HG03045 (cell line): ENCODE data around the gene POLR1G.
"Not testable (repeated sequence)": the region's sequence is repeated elsewhere in the genome, so short reads cannot be mapped to it uniquely, and the experiment has no call there.

Experiments
- ATAC-seq: cut with Tn5 transposase; IDR thresholded peaks from one replicate; pipeline ENCODE4 v1.9.1; 2021; ENCODE audit warnings: mild to moderate bottlenecking, moderate library complexity; ENCODE audit not compliant: unreplicated experiment

POLR1G gene

DNA sequence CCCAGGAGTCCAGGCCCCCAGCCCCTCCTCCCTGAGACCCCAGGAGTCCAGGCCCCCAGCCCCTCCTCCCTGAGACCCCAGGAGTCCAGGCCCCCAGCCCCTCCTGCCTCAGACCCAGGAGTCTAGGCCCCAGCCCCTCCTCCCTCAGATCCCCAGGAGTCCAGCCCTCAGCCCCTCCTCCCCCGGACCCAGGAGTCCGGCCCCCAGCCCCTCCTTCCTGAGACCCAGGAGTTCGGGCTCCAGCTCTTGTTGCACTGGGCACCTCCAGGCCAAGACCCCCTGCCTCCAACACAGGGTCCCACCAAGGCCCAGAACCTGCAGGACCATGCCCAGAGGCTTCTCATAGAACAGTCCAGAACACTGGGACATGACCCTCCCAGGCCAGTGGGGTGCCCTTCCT, 13.5 kb downstream of the POLR1G start:
- no peak for ATAC-seq

DNA sequence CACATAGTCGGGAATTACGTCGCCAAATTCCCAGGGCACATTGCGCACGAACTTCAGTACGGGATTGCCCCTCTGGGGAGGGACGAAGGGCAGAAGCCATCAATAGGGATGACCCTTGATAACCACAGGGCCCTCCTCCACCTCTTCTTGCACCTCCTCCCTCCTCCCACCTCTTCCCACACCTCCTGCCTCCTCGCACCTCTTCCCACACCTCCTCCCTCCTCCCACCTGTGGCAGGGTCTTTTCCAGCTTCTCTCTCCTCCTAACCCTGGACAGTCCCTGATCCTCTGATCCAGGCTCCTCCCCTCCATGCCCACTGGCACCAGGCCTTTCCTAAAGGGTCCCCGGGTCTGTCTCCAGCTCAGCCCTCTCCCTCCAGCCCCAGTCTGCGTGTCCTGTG, 13.9 kb downstream of the POLR1G start:
- no peak for ATAC-seq

DNA sequence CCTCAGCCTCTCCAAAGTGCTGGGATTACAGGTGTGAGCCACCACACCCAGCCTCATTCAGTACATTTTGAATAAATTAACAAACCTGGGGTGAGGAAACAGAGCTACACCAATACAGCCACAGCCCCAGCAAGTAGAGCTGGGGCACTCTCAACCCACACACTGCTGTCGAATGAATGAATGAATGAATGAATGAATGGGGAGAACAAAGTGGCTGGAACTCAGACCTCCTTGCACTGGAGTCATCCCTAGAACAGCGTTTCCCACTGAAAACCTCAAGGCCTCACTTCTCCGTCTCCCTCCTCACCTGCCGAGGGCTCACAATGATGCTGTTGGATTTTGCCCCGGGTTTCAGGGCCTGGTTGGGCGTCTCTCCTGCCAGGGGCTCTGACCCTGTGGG, 14.4 kb downstream of the POLR1G start:
- no peak for ATAC-seq

DNA sequence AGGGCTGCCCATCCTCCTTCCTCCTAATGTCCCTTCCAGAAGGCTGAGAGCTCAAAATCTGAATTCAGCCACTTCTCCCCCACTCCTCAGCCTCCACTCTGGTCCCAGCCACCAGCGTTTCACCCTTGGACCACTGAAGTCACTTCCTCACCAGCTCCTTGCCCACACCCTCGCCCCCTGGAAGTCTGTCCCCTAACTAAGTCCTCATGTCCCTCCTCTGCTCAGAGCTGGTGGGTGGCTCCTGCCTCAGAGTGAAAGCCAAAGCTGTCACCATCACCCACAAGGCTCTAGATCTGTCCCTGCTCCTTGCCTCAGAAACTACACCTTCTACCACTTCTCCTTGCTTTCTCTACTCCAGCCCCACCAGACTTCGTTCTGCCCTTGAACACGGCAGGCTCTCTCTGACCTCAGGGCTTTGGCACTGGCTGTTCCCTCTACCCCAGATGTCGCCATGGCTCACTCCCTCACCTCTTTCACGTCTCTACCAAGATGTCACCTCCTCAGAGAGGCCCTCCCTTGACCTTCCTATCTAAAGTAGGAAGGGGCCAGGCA, 15.6 kb downstream of the POLR1G start:
- no peak for ATAC-seq

DNA sequence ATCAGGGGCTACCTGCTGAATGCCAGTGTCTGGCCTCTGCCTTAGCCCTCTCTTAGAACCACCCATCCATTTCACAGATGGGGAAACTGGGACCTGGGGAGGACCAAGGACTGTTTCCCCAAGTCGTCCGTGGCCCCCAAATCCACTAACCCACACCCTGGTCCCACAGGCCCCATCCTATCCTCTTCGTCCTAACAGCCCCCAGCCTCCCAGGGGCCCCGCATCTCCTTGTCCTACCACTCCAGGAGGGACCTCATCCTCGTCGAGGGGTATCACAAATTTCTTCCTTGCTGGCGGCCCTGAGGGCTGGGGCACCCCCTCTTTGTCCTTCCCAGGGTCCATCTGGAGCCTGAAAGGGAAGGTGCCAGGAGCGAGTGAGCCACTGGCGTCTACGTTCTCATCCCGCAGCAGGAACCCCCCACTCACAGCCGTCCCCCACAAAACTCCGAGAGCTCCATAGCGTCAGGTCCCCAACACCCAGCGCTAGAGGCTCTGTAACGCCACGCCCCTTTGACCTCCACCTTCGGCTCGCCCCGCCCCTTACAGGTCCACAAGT, 16.7 kb downstream of the POLR1G start:
- no peak for ATAC-seq

DNA sequence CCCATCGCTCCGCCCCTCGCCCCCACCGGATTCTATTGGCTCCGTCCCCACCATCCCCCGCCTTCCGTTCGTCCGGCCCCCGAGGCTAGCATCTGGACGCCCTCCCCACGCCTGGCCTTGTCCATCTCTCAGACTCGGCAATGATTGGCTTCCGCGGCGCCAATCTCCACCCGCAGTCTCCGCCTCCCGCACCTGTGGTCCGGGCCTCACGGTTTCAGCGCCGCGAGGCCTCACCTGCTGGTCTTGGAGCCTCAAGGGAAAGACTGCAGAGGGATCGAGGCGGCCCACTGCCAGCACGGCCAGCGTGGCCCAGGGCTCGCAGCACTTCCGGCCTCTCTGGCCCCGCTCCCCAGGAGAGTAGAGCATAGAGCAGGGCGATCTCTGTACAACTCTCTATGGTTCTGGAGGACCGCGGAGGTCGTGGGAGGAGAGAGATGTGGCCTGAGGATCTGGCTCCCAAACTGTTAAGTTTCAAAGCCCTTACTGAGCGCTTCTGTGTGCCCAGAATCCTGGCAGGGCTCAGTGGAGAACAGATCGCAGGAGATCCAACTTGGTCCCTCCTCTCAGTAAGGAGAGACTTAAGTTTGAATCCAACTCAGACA, 17.2 kb downstream of the POLR1G start, which contains the start of gene ERCC1:
ERCC1 (minus strand) TSS at position 329 of the 602 bp plus-strand sequence. CDS start 543 bp downstream, outside the sequence.
- ATAC-seq: peak; percentile 60

DNA sequence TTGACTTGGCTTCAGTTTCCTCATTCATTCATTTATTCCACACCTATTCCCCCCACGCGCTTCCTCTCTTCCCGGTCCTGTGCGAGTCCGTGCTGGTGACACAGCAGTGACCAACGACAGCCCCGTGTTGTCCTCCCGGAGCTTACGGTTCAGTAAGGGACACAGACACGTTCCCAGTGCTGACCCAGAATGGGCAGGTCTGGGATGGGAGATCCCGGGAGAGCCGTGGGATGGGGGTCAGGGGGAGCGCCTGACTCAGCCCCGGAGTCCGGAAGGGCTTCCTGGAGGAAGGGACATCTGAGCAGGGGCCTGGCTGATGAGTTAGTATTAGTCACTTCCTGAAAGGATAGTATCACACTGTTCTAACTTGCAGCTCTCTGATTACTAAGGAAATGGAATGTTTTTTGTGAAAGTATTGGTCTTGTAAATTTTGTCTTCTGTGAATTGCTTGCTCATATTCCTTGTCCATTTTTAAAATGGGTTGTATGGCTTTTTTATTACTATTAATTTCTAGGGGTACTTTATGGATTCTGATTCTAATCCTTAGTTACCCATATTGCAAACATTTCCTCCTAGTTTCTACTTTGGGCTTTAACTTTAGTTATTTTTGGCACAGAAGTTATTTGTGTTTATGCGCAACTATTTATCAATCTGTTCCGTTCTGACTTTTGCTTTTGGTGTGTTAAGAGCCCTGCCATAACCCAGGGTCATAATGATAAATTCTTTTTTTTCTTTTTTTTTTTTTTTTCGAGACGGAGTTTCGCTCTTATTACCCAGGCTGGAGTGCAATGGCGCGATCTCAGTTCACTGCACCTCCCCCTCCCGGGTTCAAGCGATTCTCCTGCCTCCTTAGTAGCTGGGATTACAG, 18.0 kb downstream of the POLR1G start:
- ATAC-seq: no peak

DNA sequence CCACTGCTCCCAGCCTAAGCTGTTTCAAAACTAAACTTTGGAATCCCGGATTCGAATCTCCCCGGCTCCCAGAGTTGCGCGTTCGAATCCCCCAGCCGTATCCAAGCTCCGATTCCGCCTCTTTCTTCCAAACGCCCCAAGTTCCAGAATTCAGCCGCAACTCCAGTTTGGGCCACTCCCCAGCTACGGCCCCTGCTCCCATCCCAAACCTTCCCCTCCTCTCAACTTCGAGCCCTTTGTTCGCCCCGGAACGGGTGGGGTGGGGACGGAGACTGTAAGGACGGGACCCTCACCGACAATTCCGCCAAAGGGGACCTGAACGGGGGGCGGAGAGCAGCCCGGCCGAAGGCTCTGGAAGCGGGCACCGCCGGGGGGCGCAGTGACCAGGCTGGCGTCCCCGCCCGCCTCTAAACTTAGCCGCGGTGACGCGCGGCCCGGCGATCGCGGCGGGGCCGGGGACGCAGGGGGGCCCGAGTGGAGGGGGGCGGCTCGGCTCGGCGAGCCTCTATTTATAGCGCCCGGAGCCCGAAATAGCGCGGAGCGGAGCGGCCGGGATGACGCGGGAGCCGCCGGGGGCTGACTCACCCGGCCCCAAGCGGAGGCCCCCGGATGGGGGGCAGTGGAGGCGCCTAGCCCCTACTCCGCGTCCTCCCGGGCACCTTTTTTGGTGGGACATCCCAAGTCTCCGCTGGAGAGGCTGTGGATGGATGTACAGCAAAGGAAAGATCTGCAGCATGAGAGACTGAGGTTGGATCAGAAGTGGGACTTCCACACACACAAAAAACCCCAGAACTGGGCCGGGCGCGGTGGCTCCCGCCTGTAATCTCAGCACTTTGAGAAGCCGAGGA, 22.2 kb downstream of the POLR1G start:
- ATAC-seq: no peak

DNA sequence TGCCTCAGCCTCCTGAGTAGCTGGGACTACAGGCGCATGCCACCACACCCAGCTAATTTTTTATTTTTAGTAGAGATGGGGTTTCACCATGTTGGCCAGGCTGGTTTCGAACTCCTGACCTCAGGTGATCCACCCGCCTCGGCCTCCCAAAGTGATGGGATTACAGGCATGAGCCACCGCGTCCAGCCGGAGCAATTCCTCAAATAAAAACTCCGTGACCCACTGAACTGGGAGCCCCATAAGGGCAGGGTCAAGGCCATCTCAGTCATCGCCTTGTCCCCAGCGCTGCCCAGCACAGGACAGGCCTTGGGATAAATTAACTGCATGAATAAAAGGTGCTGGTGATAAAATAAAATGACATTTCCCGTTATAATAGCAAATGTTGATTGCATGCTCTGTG, 23.5 kb downstream of the POLR1G start:
- not testable (repeated sequence) for ATAC-seq

DNA sequence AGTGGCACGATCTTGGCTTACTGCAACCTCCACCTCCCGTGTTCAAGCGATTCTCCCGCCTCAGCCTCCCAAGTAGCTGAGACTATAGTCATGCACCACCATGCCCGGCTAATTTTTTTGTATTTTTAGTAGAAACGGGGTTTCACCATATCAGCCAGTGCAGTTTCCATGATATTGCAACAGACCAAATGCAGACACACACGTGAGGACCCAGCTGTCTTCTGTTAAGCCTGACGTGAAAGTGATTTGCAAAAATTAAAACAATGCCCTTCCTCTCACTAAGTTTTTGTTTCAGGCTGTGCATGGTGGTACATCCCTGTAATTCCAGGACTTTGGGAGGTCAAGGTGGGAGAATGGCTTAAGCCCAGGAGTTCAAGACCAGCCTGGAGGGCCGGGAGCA, 24.6 kb downstream of the POLR1G start:
- not testable (repeated sequence) for ATAC-seq

DNA sequence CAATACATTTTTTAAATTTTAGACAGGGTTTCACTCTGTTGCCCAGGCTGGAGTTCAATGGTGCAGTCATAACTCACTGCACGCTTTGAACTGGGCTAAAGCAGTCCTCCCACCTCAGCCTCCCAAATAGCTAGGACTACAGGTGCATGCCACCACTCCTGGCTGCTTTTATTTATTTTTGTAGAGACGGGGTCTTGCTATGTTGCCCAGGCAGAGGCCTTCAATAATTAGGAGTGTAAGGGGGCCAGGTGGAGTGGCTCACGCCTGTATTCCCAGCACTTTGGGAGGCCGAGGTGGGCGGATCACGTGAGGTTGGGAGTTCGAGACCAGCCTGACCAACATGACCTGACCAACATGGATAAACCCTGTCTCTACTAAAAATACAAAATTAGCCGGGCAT, 26.1 kb downstream of the POLR1G start:
- not testable (repeated sequence) for ATAC-seq

DNA sequence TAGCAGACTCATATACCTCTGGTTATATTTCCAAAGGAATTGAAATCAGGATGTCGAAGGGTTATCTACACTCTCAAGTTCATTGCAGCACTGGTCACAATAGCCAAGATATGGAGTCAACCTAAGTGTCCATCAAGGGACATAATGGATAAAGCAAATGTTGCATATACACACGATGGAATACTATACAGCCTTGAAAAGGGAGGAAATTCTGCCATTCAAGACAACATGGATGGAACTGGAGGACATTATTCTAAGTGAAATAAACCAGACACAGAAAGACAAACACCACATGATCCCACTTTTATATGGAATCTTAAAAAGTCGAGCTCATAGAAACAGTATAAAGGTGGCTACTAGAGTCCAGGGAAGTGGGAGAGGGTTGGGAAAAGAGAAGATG, 30.9 kb downstream of the POLR1G start:
- ATAC-seq: no peak

DNA sequence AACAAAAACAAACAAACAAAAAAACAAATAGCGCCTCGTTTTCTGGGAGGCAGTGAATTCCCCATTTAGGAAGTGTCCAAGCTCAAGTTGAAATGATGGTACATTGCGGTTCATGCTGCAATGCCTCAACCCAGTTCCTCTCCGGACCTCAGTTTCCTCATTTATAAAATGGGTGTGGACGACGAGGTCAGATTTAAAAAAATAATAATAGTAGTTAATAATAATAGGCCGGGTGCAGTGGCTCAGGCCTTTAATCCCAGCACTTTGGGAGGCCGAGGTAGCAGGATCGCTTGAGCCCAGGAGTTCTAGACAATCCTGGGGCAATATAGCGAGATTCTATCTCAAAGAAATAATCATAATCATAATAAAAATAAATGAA, 32.7 kb downstream of the POLR1G start:
- no peak for ATAC-seq

DNA sequence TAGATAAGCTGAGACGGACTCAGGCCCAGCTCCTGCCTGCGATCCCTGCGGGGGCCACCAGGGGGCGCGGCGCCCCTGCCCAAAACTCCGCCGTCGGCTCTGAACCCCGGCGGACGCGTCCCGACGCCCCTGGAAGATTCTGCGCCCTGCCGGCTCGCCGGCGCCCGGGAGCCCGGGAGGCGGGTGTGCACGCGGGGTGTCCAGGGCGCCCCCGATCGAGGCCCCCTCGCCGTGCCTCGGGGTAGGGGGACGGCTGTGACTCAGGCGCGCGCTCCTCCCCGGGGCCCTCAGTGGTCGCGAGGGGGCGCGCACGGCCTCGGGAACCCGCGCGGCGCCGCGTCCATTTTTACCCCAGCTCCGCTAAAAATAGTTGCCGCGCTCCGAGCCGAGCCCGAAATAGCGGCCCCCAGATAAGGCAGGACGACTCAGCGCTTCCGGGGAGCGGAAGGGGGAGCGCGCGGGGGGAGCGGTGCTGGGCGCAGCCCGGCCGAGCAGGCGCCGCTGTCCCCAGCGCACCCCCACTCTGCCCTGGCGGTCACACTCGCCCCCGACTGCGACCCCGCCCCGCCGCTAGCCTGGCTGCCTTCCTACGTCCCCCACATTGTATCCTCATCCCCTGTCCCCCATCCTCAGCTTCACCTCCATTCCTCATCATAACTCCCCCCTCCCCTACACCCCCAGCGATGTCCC, 33.3 kb downstream of the POLR1G start:
- peak; percentile 57 for ATAC-seq

DNA sequence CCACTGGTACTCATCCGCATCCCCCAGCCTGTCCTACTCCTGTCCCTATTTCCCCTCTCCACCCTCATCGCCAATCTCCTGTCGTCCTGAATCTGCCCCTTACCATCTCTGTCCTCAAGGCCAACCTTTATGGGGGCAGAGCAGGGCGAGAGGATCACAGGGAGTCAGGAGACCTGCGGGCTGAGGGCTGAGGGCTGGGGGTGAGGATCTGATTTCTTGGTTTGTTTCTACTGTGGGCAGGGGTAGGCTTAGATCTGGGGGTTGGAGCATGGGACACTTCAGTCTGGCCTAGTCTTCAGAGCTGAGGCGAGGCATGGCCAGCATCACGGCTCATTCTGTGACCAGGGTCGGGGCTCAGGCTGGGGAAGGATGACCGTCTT, 33.8 kb downstream of the POLR1G start:
- no peak for ATAC-seq

DNA sequence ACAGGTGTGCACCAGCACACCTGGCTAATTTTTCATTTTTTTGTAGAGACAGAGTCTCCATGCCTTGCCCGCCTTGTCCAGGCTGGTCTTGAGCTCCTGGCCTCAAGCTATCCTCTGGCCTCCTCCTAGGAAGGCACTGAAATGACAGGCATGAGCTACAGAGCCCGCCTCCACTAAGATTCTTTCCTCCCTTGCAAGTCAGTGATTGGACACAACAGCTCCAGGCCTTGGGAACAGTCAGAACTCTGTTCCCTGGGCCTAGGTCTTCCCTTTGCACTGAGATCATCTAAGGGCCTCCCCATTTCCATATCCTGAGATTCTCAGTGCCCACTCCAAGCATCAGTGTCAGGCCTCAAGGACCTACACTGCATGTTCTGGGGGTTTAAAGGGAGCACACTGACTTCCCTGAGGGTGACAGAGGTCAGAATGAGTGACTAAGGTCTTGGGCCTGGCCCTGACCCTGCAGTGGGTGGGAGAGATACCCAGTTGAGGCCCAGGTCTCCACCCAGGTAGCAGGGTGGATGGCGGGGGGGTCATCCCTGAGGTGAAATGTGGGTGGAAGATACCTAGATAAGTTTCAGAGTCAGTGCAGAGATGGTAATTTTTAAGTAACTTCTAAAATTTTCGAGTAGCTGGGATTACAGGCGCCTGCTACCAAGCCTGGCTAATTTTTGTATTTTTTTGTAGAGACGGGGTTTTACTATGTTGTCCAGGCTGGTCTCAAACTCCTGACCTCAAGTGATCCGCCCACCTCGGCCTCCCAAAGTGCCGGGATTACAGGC, 34.6 kb downstream of the POLR1G start:
- no peak for ATAC-seq

DNA sequence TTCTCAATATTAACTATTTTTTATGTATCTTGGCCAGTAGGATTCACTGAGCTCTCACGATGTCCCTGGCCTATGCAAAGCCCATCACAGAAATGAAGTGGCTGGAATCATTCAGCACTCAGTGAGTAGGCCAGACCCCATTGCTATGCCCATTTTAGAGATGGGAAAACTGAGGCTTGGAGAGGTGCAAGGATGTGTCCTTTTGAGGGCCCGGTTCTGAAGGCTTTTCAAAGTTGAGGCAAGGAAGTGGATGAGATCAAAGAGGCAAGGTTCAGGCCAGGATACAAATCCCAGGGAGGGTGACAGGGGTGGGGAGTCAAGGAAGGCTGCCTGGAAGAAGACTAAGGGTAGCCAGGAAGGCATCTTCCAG, 35.9 kb downstream of the POLR1G start:
- no peak for ATAC-seq

DNA sequence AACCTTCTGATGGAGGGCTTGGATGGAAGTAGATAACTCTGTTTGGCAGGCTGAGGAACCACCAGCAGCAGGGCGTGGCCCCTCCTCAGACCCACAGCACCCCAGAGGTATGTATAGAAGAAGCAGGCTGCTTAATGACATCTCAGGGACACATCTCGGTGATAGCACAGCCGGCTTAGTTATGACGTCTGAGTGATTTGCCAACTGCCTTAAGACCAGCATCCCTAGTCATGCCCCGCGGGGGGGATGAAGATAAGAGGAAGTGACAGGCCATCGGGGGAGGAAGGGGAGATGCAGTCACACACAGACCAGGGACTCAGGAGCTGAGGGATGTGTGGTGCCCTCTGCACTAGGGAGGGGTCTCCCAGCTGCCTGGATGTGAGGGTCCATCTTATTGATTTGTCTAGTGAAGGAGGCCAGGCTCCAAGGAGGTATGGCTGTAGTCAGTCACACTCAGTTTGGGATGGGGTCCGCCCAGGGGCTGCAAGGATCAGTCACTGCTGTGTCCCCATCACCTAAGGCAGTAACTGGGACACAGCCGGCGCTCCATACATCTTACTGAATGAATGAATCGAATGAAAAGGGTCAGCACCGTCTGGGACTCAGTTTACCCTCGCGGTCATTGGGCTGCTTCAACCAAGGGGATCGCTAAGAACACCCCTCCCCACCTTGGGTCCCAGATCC, 36.5 kb downstream of the POLR1G start:
- ATAC-seq: no peak
